Measurements from ENCODE around the gene KCTD17. TPM values are rescaled to one million over a fixed set of nuclear protein-coding genes. Genes with fewer than 3 reads are reported as not detected.

Gene KCTD17
- total RNA-seq, 4 donors from 2014 or later = 7.4 to 24.7 (median 20.2) TPM

DNA sequence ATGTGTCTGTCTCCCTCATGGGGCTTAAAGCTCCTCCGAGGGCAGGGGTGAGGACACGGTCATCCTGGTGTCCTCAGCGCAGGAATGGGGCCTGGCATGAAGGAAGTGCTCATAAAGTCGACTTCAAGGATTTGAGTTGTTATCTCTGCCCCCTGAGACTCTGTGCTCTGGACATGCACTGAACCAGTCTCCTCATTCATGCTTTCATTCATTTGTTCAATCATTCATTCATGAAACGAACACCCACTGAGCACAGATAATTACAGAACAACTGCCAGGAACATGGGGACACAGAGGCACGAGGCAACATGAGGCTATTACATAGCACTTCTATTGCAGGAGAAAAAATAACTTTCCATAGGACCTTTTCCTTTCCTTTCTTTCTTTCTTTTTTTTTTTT lies 41.5 kb downstream of the KCTD17 start:
- 43 to 53% methylated on average over 6 of the region's 6 CpGs for WGBS, 2 donors
- Histone ChIP-seq H3K27ac (no peak overlapping the region), H3K4me1 (no peaks in the 10 kb centered on the region), H3K9me3 (no peaks in the 10 kb centered on the region), H3K36me3 (no peaks in the 10 kb centered on the region), H3K27me3 (peaks cover 0 to 43% of the 10 kb centered on the region in 2 donors), H3K4me3 (no peak overlapping the region)
- no peak for DNase-seq (ENCODE audit: low spot score in 2 of 2)
- TF ChIP-seq EP300 (IDR thresholded peaks at IDR 0.05) (no peak), CTCF (IDR thresholded peaks at IDR 0.05) (no peak), POLR2A (IDR thresholded peaks at IDR 0.05) (no peak)

DNA sequence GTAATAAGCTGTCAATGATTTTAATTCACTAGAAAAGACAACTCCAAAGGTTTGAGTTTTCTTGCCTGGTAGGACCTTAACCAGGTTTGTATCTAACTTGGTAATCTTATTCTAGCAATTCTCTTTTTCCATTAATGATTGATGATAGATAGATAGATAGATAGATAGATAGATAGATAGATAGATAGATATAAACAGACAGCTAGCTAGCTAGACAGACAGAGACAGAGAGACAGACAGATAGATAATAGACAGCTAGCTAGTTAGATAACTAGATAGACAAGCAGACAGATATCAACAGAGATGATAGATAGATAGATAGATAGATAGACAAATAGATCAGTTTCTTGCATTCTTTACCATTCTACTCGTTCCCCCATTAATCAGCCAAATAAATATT lies 42.7 kb downstream of the KCTD17 start:
- TF ChIP-seq POLR2A (IDR thresholded peaks at IDR 0.05) (no peak), EP300 (IDR thresholded peaks at IDR 0.05) (no peak)
- H3K4me3 ChIP-seq = no peak overlapping the region
- peaks cover 0 to 47% of the 10 kb centered on the region in 2 donors for H3K27me3 ChIP-seq
- no peaks in the 10 kb centered on the region for H3K4me1 ChIP-seq
- H3K36me3 ChIP-seq = no peaks in the 10 kb centered on the region
- DNase-seq (ENCODE audit: low spot score in 2 of 2) = no peak
- H3K9me3 ChIP-seq = no peaks in the 10 kb centered on the region
- 61 to 64% methylated on average over 1 of the region's 1 CpG for WGBS, 2 donors
- H3K27ac ChIP-seq = no peak overlapping the region

DNA sequence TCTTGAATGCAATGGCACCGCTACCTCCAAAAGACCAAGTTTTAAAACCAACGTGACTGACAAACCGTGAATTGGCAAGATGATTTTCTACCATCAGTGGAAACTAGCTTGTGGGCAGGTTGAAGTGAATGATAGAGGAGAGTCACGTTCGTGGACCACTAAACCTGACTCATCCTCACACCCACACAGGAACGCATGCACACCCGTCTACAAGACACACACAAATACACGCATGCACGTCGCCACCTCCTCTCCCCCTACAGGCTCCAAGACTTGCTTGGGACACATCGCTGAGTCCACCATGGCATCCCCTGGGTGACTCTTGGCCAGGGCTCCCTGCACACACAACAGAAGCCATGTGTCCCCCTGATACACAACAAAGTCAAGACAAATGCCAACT lies 43.6 kb downstream of the KCTD17 start:
- TF ChIP-seq EP300 (IDR thresholded peaks at IDR 0.05) (no peak), POLR2A (IDR thresholded peaks at IDR 0.05) (no peak), CTCF (IDR thresholded peaks at IDR 0.05) (no peak)
- no peaks in the 10 kb centered on the region for H3K4me1 ChIP-seq
- no peak for DNase-seq (ENCODE audit: low spot score in 2 of 2)
- H3K4me3 ChIP-seq = no peak overlapping the region
- H3K27me3 ChIP-seq = peaks cover 0 to 47% of the 10 kb centered on the region in 2 donors
- H3K9me3 ChIP-seq = no peaks in the 10 kb centered on the region
- no peak overlapping the region for H3K27ac ChIP-seq
- H3K36me3 ChIP-seq = no peaks in the 10 kb centered on the region
- WGBS, 2 donors = 72 to 75% methylated on average over 11 of the region's 11 CpGs

- H3K27ac ChIP-seq = no peak overlapping the region
- DNase-seq (ENCODE audit: low spot score in 2 of 2) = no peak
- H3K4me3 ChIP-seq = no peak overlapping the region
- peaks cover 0 to 47% of the 10 kb centered on the region in 2 donors for H3K27me3 ChIP-seq
- no peaks in the 10 kb centered on the region for H3K9me3 ChIP-seq
- 53 to 56% methylated on average over 13 of the region's 13 CpGs for WGBS, 2 donors
- TF ChIP-seq EP300 (IDR thresholded peaks at IDR 0.05) = no peak
- TF ChIP-seq POLR2A (IDR thresholded peaks at IDR 0.05) = no peak
- no peak for TF ChIP-seq CTCF (IDR thresholded peaks at IDR 0.05)
- no peaks in the 10 kb centered on the region for H3K4me1 ChIP-seq
- no peaks in the 10 kb centered on the region for H3K36me3 ChIP-seq
Observed at GRCh38 chr22:37097346-37097745, 45.8 kb downstream of the KCTD17 start.

GRCh38 chr22:37098976-37099591 lies 47.5 kb downstream of the KCTD17 start:
- WGBS, 2 donors = 51% methylated on average over 10 of the region's 10 CpGs
- Histone ChIP-seq H3K27me3 (peaks cover 0 to 57% of the 10 kb centered on the region in 2 donors), H3K27ac (no peak overlapping the region), H3K4me3 (no peak overlapping the region), H3K36me3 (no peaks in the 10 kb centered on the region), H3K4me1 (no peaks in the 10 kb centered on the region), H3K9me3 (no peaks in the 10 kb centered on the region)
- no peak for DNase-seq (ENCODE audit: low spot score in 2 of 2)
- TF ChIP-seq CTCF (IDR thresholded peaks at IDR 0.05) (no peak), EP300 (IDR thresholded peaks at IDR 0.05) (no peak), POLR2A (IDR thresholded peaks at IDR 0.05) (no peak)

All from tibial nerve (tissue), 4 donors.